ENCODE data around the gene XRCC3.
"Not testable (repeated sequence)": the region's sequence is repeated elsewhere in the genome, so short reads cannot be mapped to it uniquely, and the experiment has no call there.

XRCC3 gene

GRCh38 chr14:103657471-103657870, 57.8 kb downstream of the XRCC3 start:
- no peak for DNase-seq

DNA sequence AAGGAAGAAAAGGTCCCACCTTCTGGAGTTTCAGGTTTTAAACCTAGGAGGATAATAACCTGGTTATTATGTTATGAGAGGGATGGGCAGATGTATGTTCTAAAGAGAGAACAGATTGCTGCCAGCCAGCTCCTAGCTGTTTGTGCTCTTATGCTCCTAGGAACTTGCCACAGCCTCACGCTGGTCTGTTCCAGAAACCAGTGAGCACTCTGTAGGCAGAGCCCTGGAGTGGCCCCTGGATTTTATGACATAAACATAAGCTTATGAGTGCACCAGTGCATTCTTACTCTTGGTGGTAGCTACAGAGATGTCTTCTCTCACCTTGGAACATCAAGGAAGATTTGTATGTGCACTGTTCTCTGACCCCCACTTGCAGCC, 58.5 kb downstream of the XRCC3 start:
- DNase-seq = no peak

GRCh38 chr14:103656031-103656755, 59.1 kb downstream of the XRCC3 start:
- DNase-seq = no peak

GRCh38 chr14:103654619-103655018, 60.6 kb downstream of the XRCC3 start:
- no peak for DNase-seq

DNA sequence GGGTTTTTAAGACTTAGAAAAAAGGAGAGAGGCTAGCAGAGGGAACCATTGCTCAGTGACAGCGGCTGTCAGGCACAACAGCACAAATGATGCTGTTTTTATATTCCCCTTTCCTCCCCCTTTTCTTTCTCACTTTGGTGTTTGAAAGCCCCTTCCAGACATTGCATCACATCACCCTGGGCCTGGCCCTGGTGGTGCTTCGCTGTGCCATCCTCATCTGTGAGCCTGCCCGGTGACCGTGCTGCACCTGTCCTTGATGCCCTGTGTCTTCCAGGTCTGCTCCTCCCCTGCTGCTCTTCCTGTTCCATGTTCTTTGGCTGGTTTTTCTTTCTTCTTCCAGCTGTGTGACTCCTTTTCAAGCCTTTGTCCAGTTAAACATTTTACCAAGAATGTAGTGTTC, 61.4 kb downstream of the XRCC3 start:
- DNase-seq = no peak

DNA sequence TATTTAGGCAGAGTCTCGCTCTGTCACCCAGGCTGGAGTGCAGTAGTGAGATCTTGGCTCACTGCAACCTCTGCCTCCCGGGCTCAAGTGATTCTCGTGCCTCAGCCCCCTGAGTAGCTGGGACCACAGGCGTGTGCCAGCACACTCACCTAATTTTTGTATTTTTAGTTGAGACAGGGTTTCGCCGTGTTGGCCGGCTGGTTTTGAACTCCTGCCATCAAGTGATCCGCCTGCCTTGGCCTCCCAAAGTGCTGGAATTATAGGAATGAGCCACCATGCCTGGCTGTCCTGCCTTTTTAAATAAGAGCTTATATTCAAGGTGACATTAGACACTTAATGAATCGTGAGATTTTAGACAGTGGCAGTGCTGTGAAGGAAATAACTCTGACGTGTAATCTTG, 61.9 kb downstream of the XRCC3 start:
- DNase-seq = not testable (repeated sequence)

DNA sequence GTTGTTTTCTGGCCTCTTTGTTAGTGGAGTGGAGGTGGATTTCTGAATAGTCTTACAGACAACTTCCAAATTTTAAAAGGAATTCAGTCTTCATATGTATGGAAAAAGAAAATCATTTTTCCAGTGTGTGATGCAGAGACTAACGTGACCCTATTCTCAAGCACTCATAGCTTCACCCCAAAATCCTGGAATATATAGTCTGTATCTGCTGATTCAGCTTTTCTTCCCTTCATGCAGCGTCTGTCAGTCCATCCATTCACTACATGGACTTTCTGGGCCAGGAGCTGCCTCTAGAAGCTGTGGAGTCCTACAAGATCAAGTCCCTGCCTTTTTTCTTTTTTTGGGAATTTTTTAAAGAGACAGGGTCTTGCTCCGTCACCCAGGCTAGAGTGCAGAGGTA, 62.4 kb downstream of the XRCC3 start:
- no peak for DNase-seq

GRCh38 chr14:103651585-103651984, 63.7 kb downstream of the XRCC3 start:
- DNase-seq = no peak

DNA sequence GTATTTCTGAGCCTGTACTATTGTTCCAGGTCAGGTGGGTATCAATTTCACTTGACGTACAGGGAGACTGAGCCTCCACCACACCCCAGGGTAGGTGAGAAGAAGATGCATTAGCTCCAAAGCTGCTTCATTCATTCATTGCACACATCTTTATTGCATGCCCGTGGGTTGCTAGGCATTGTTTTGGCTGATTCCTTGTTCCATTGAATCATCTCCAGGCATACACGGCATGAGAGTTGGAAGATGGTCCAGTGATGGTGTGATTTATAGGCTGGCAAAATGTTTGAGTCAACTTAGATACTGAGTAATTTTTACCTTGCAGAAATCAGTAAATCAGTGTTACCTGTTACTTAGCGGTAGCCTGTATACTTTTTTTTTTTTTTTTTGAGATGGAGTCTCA, 65.0 kb downstream of the XRCC3 start:
- DNase-seq = no peak

- no peak for DNase-seq
Observed at GRCh38 chr14:103649001-103649400, 66.2 kb downstream of the XRCC3 start.

Measured in activated CD4-positive, alpha-beta T cell treated with anti-CD3 and anti-CD28 coated beads, Interleukin-2, amount 50 U/mL, for 1 hour (primary cell).